ENCODE measurements around the gene PANK4.

DNA sequence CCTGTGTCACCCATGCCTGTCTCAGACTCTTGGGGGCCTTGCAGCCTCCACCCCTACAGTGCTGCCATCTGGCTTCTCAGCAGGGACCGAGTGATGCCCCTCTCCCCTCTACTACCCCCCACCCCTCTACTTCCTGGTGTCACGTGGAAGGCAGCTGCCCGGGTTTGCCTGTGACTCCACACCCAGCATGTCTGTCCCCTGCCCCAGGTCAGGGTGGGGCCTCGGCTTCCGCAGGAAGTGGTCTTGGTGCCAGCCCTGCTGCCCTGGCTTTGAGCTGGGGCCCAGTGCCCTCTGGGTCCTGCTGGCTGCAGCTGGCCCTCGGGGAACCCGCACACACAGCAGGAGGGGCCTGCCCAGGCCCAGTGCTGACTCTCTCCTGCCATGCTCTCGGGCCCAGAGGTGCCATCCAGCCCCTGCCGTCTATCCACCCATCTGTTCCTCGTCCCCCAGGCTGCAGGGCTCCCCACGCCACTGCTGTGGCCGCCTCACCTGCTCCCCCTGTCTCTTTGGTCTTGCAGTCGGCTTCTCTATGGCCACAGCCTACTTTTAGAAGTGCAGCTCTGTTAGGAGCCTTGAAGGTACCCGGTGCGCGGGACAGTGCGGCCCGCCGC is 26.3 kb downstream of the PANK4 start:
- TF ChIP-seq GATA2 (IDR thresholded peaks at IDR 0.05; ENCODE audit: low read depth, low read length) (no peak), GATA3 (IDR thresholded peaks at IDR 0.05; ENCODE audit: low read depth, low read length) (no peak)

All from SH-SY5Y (cell line).